Measurements from ENCODE around the gene KRT85.
A peak's percentile ranks its signal among the peaks of the same experiment; 100 is the strongest.
"Not testable (repeated sequence)": the region's sequence is repeated elsewhere in the genome, so short reads cannot be mapped to it uniquely, and the experiment has no call there.

KRT85 gene

GRCh38 chr12:52349196-52349595 is 18.1 kb downstream of the KRT85 start:
- no peak for DNase-seq (ENCODE audit: low read depth in 2 of 2)

GRCh38 chr12:52347551-52348510 is 19.4 kb downstream of the KRT85 start:
- DNase-seq (ENCODE audit: low read depth in 2 of 2), result no peak

- DNase-seq (ENCODE audit: low read depth in 2 of 2), result no peak
Observed at GRCh38 chr12:52347016-52347415, 20.3 kb downstream of the KRT85 start.

- DNase-seq (ENCODE audit: low read depth in 2 of 2), result no peak
Observed at GRCh38 chr12:52346593-52346992, 20.7 kb downstream of the KRT85 start.

- not testable (repeated sequence) for DNase-seq (ENCODE audit: low read depth in 2 of 2)
Observed at GRCh38 chr12:52345041-52345440, 22.2 kb downstream of the KRT85 start.

GRCh38 chr12:52344111-52344510 is 23.2 kb downstream of the KRT85 start:
- DNase-seq (ENCODE audit: low read depth in 2 of 2), result no peak

GRCh38 chr12:52343550-52343949 is 23.7 kb downstream of the KRT85 start:
- no peak for DNase-seq (ENCODE audit: low read depth in 2 of 2)

- no peak for DNase-seq (ENCODE audit: low read depth in 2 of 2)
Observed at GRCh38 chr12:52342781-52343490, 24.3 kb downstream of the KRT85 start.

- no peak for DNase-seq (ENCODE audit: low read depth in 2 of 2)
Observed at GRCh38 chr12:52341066-52341580, 26.2 kb downstream of the KRT85 start.

GRCh38 chr12:52338241-52338960 is 28.9 kb downstream of the KRT85 start:
- DNase-seq (ENCODE audit: low read depth in 2 of 2), result no peak

- no peak for DNase-seq (ENCODE audit: low read depth in 2 of 2)
Observed at GRCh38 chr12:52337054-52337453, 30.2 kb downstream of the KRT85 start.

GRCh38 chr12:52336641-52337040 is 30.6 kb downstream of the KRT85 start:
- no peak for DNase-seq (ENCODE audit: low read depth in 2 of 2)

- DNase-seq (ENCODE audit: low read depth in 2 of 2), result no peak
Observed at GRCh38 chr12:52335598-52336262, 31.6 kb downstream of the KRT85 start.

GRCh38 chr12:52334185-52334584 is 33.1 kb downstream of the KRT85 start:
- DNase-seq (ENCODE audit: low read depth in 2 of 2), result no peak

- DNase-seq (ENCODE audit: low read depth in 2 of 2), result no peak
Observed at GRCh38 chr12:52333321-52333720, 34.0 kb downstream of the KRT85 start.

- DNase-seq (ENCODE audit: low read depth in 2 of 2), result no peak
Observed at GRCh38 chr12:52332381-52332780, 34.9 kb downstream of the KRT85 start.

- DNase-seq (ENCODE audit: low read depth in 2 of 2), result no peak
Observed at GRCh38 chr12:52331833-52332232, 35.4 kb downstream of the KRT85 start.

GRCh38 chr12:52331039-52331438 is 36.2 kb downstream of the KRT85 start:
- no peak for DNase-seq (ENCODE audit: low read depth in 2 of 2)

GRCh38 chr12:52327830-52328500 is 39.3 kb downstream of the KRT85 start:
- DNase-seq (ENCODE audit: low read depth in 2 of 2), result no peak

- peak; percentile 58 to 69 for DNase-seq (ENCODE audit: low read depth in 2 of 2)
Observed at GRCh38 chr12:52327052-52327829, 40.0 kb downstream of the KRT85 start.
